GM18858 (cell line): Measurements from ENCODE around the gene IFNA8.
"Not testable (repeated sequence)": the region's sequence is repeated elsewhere in the genome, so short reads cannot be mapped to it uniquely, and the experiment has no call there.

Source experiments
- ATAC-seq: cut with Tn5 transposase; IDR thresholded peaks from one replicate; pipeline ENCODE4 v1.9.1; 2021; ENCODE audit not compliant: unreplicated experiment

The IFNA8 gene

DNA sequence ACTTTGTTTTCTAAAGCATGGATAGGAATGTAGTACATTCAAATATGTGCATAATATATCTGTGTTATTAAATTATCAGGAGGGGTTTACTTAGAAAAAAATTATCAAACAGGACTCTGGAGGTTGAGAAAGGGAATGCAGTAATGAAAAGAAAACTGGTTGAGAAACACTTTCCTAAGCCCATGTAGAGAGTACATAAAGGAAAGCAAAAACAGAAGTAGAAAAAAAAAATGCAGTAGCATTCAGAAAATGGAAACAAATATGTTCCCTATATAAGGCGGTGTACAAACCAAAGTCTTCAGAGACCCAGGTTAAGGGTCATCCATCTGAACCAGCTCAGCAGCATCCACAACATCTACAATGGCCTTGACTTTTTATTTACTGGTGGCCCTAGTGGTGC is at the start of gene IFNA8:
Gene IFNA8, plus strand, starts transcription at position 301 of the 400 bp plus-strand sequence. Its CDS starts 60 bp downstream, at position 361.
- ATAC-seq = no peak

DNA sequence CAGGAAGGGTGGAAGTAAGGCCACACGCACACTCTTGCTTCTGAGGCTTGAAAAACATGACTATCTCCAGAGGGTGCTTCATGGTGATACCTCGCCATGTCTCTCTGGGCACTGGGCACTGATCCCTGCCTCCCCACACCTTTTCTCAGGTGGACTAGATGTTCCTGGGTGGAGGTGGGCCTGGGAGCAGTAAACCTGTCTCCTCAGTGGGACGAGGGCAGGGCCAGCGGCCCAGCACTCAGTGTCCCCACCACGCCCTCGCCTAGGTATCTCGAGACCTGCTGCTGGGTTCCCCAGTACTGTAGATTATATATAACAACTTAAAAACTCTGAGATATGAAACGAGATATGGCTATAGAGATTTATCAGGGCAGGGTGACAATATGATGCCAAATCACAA is 46.6 kb upstream of the IFNA8 start:
- no peak for ATAC-seq

DNA sequence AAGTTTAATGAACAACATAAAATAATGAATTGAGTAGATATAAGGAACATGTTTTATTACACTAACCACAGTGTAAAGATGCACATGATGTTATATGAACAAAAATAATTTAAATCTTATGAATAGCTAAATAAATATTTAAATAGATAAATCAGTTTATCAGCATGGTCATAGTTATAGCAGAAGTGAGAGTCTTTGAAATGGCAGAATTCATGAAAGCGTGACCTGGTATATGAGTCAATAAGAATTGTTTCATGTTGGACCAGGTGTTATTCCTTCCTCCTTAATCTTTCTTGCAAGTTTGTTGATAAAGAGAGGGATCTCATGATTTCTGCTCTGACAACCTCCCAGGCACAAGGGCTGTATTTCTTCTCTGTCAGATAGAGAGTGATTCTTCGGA is 41.7 kb upstream of the IFNA8 start:
- peak; percentile 97 for ATAC-seq

DNA sequence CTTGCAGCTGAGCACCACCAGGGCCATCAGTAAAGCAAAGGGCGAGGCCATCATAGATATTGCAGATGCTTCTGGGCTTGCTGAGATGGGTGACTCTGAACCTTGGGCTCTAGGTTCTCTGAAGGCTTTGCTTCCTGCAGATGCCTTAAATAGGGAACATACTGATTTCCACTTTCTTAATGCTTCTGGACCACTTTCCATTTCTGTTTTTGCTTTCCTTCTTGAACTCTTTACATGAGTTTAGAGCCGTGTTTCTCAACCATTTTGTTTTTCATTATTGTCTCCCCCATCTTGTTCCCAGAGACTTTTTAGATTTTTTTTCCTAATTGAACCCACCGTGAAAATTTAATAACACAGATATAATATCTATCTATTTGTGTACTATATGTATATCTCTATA is 41.0 kb upstream of the IFNA8 start, which contains the start of gene IFNA13:
Gene IFNA13, minus strand, starts transcription at position 101 of the 400 bp plus-strand sequence. Its CDS starts 47 bp downstream, at position 54.
- no peak for ATAC-seq

DNA sequence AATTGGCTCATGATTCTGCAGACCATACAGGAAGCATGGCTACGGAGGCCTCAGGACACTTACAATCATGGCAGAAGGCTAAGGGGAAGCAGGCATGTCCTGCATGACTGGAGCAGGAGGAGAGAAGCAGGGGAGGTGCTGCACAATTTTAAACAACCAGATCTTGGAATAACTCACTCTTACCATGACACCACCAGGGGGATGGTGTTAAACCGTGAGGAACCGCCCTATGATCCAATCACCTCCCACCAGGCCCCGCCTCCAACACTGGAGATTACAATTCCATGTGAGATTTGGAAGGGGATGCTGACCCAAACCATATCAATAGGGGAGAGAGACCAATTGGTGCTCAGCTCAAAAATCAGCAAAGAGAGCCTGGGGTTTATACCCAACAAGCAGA is 37.5 kb upstream of the IFNA8 start:
- ATAC-seq = not testable (repeated sequence)

DNA sequence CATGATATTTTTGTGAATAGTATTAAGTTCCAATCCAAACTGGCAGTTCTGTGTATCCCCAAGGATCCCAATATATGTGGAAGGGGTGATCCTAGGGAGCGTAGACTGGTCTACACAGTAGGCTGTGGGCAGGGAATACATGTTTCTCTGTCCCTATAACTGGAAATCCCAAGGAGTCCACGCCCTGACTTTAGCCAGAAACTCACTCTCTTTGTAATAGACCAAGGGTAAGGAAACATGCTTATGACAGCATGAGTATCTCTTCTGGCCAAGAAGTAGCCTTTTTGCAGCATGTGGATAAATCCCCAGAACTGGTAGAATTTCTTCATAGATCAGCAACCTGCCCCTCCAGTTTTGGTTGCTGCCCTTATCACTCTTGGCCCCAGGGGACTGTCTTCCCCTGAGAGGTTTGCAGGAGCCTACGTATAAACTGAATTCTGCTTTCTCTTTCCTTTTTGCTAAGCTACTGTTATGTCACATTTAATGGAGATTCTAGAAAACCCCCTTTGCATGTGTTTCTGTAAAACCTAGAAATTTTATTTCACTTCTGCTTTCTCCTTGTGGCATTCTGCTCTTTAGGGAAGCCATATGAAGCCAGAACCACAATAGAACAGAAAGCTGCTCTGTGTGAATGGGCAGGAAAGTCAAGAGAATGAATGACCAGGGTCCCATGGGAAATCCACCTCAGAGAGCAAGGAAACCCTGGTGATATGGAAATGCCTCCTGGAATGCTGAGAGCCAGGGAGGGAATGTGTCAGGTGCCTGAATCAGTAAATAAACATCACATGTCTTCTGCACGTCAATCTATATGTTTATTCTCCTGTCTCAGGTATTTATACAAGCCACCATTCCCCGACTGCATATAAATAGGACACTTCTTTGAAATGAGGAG is 27.2 kb upstream of the IFNA8 start:
- ATAC-seq = peak; percentile 98

DNA sequence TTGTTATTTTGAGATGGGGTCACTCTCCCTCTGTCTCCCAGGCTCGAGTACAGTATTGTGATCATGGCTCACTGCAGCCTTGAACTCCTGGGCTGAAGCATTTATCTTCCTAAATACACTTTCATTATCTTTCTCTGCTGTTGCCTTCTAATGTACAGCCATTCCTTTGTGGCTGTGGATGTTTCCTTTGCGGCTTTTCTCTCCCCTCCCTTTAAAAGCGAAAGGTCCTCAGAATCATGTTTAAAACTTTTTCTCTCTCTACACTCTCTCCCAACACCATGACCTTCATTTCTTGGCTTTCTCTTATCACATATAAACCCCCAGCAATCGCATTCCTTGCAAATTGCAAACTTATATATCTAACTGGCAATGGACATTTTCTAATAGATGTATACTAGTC is 25.3 kb upstream of the IFNA8 start:
- ATAC-seq = no peak

DNA sequence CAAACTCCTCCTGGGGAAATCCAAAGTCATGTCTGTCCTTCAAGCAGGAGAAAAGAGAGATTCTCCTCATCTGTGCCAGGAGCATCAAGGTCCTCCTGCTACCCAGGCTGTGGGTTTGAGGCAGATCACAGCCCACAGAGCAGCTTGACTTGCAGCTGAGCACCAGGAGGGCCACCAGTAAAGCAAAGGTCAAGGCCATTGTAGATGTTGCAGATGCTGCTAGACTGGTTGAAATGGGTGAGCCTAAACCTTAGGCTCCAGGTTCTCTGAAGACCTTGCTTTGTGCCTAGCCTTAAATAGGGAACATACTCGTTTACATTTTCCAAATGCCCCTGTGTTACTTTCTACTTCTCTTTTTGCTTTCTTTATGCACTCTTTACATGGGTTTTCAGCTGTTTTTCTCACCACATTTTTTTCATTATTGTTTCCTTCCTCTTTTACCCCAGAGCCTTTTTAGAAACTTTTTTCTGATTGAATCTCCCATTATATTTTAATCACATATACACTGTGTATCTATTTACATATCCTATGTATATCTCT is 23.7 kb upstream of the IFNA8 start, which contains the start of gene IFNA2:
Gene IFNA2, minus strand, starts transcription at position 268 of the 540 bp plus-strand sequence. Its CDS starts 69 bp downstream, at position 199.
- no peak for ATAC-seq

DNA sequence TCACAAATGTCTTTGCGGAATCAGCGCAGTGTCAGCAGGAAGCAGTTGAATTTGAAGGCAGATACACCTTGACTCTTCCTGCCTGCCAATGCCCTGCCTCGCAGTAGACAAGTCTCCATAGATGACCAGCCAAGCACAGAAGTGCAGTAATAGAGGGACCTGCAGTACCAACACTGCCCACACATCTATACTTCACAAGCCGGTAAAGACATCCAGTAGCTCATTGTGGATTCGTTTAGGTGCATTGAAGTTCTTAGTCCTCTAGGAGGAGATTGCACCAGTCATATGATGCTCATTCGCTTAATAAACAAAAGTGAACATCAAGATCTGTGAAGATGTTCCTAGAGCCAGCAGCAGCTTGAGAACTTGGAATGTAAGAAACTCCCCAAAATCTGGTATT is 16.6 kb upstream of the IFNA8 start:
- peak; percentile 59 for ATAC-seq

DNA sequence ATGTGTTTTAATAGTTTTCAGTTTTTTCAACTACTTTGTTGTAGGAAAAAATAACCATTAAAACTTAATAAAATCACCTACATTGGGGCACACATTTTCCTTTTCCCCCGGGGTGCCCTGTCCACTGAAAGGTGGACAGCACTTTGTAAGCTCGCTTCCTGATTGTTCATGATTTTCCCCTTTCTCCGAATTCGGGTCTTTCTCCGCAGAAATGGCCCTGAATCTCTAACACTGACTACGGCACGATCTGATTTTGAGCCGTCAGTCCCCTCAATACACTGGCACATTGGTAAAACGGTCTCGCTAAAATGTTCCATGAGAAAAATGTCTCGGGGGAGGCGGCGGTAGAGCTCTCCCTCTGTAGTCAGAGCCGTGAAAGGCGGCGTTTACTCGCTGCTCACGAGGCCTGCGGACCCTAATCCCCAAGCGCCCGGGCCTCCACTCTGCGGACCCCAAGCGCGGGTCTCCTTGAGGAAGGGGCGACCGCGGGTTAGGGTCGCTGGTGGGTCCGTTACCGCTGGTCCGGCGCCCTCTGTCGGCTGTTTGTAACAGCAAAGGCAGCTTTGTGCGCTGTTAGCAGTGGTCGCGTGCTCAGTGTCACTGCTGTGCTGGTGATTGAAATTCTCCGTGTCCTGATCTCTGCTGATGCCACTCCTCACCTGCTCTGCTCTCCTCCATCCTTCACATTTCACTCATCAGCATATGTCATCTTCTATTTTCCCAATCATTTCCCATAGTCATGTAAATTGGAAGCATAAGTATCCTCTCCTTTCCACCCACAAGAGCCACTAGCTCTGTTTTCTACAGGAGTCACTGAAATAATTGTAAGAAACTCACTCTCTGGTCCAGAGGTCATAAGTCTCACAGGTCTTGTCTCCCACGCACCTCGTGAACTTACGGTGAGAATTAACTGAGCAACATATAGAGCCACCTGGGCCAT is 12.9 kb upstream of the IFNA8 start:
- ATAC-seq = peak; percentile 59

DNA sequence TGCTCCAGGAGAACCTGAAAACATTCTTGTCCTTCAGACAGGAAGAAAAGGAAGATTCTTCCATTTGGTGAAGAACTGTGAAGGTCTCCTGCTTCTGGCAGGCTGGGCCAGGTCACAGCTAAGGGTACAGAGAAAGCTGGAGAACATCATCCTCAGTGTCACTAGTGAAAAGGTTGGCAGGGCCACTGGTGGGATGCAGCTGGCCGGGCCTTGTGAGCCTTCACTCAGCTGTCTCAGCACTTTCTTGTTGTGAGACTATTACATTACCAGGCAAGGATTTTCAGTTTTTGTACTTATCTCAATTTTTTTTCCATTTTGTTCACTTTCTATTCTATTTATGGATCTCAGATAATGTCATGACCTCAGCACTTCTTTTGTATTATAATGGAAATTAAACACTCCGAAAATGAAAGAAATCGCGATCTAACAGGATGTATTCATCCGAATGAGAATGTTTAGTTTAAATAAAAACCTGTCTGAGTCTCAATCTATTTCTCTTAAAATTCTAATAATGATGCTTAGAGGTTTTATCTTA is 9.9 kb upstream of the IFNA8 start:
- no peak for ATAC-seq

DNA sequence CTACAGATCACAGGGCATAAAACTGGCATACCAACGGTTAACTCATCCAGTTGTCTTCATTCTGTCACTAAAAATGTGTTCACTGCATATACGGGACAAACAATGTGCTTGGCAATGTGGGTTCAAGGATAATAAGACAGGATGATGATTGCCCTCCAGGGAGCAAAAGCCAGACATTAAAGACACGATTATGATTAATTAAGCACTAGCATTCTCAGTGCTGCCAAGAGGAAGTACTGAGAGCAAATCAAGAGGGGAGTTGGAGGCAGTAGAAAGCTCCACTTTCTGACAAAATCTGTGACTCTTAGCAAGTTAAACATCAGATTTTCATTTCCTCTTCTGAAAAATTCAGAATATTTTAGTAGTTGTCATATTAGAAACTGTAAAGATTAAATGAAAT is 9.0 kb upstream of the IFNA8 start:
- ATAC-seq = no peak

DNA sequence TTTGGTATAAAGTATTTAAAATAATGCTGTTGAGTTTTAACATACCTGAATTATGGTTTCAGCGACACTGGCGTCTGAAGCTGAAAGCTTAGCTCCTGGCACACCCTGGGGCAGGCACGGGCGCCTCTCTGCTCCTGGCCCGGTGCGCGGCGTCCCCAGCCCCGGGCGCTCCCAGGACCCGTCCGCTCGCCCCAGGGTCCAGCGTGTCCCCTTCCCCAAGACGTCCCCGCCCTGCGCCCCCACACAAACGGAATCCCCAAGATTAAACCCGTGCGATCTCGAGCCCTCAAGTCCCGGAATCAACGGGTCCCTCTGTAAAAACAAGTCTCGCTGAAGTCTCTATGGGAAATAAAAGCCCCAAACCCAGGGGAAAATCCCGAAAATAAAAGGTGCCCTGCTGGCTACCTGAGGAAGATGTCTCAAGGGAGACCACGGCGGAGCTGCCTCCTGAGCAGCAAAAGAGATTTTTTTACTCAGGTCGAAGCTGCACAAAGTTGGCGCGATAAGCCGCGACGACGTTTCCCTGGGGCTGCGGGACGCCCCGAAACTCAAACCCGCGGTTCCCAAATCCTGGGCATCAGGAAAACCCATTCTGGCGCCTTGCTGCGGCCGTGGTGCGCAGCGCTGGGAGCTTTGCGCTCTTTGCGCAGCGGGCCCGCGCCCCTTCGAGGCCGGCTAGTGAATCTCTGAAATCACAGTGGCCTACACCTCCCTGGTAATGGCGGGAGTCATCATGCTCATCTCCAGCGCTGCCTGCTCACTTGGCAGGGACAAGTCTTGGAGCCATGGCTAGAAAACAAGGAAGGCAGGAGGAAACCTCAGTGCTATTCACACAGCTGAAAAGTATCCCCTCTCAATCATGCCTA is 6.3 kb upstream of the IFNA8 start:
- no peak for ATAC-seq

DNA sequence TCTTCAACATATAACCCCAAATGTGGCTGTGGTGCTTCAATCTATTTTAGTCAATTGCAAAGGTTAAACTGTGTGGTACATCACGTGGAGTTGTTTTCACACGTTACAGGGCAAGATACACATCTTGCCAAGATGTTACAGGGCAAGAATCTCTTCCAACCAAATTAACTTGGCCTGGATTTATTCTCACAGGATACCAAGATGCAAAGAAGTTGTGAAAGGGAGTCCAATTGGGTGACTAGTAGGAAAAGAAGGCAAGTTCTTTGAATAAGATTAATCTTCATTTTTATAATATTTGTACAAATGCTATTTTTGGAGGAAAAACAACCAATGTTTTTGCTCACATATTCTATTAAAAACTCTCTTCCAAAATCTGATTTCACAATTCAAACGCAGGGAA is 4.8 kb upstream of the IFNA8 start:
- ATAC-seq = no peak

DNA sequence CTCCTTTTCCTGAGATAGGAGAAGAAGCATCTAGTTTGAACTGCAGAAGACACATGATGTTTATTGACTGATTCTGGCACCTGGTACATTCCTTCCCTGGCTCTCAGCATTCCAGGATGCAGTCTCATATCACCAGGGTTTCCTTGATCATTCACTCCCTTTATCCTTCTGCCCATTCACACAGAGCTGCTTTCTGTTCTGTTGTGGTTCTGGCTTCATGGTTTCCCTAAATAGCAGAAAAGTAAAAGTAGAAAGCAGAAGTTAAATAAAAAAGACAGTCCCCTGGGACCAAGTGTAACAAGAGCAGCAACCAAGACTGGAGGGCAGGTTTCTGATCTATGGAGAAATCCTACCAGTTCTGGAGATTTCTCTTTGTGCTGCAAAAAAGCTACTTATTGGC is 3.2 kb downstream of the IFNA8 start:
- ATAC-seq = peak; percentile 61

DNA sequence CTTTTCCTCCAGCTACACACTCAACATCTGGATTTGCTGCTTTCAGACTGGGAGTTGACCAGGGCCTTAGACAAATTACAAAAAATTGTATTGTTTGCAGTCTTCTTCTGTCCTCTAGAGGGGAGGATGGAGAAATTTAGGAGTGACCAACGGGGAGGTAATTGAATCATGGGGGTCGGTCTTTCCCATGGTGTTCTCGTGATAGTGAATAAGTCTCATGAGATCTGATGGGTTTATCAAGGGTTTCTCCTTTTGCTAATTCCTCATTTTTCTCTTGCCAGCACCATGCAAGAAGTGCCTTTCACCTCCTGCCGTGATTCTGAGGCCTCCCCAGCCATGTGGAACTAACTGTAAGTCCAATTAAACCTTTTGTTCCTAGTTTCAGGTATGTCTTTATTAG is 4.2 kb downstream of the IFNA8 start:
- ATAC-seq = no peak

DNA sequence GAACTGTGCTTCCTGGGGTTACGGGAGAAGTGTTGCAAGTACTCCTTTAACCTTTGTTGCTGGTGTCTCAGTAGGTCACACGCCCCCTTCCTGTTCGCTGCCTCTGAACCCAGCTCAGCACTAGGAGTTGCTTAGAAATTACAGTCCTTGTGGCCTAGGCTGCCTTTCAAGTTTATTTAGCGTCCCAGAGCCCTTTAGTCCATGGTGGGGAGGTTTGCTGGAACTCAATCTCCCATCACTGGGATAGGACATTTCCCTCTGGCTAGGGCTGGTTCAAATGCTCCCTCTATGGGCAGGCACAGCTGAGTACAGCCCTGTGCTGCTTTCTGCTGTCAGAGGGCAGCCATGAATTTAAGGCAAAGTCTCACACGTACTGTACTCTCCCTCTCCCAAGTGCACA is 4.7 kb downstream of the IFNA8 start:
- ATAC-seq = no peak

DNA sequence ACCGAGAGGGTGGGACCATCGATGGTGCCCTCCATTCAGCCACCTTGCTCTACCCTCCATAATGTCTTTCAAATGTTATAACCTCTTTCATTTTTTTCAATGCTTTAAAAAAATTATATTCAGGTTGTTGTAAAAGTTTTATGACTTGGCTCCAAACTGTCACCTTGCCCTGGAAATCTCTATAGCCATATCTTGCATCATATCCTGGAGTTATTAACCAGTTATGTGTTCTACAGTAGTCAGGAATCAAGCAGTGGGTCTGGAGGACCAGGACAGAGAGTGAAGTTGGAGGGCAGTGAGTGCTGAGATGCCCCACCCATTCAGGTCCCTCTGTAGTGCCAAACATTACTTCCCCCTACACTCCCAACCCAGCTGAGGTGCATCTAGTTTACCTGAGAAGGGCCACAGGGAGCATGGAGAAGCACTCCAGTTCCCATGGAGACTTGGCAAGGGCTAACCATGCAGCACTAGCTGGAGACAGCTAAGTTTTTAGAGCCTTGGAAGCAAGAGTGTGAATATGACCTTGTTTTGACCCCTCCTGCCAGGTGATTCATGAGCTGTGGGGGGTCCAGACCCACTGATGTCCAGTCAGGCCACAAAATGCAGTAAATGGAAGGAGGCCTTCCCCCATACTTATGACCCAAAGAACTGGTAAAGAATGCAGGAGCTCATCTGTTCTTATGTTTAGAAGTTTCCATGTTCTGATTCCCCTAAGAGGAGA is 5.5 kb downstream of the IFNA8 start:
- no peak for ATAC-seq

DNA sequence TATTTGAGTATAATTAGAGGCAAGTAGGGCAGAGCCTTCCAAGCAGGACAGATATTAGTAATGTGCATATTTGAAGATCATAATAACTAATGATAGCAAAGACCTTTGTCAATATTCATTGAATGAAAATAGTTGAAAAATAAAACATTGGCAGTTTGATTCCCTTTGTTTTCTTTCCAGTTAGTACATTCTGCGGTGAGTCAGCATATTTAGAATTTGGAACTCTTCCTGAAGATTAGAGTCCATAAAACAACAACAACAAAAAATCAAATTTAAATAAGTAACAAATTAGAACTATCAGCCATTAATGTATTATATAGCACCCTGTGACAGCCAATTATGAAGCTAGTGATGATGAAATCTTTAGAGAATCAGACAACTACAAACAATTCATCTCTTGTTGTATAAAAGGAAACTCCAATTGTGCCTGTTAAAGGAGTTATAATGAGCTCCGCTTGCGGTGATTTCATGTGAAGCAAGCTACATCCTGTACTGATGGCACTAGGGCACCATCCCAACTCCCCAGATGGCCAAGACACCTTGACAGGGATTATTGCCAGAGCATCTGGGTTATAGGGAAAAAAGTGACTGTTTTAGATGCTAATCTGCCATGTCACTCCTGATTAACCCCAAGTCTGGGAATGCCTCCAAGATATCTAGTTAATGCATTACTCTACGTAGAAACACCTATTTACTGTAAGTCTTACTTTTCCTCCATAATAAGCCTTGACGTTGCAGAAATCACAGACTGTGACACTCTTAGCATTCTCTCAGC is 6.8 kb downstream of the IFNA8 start:
- no peak for ATAC-seq
